CMK (cell line): ENCODE measurements around the gene MYOCOS.
"Not testable (repeated sequence)": the region's sequence is repeated elsewhere in the genome, so short reads cannot be mapped to it uniquely, and the experiment has no call there.

Experiments used
- DNase-seq: peaks from one replicate; pipeline ENCODE4 v3.0.0-alpha.2; 2010; ENCODE audit warnings: low read depth

The MYOCOS gene

GRCh38 chr1:171622152-171622462 is at the start of gene MYOCOS:
Gene MYOCOS (plus strand): TSS chr1:171622243. CDS start chr1:171623884, 1,641 bp downstream.
- no peak for DNase-seq

GRCh38 chr1:171576144-171576543 is 45.9 kb upstream of the MYOCOS start:
- no peak for DNase-seq

- DNase-seq: no peak
Observed at GRCh38 chr1:171581226-171581625, 40.8 kb upstream of the MYOCOS start.

DNA sequence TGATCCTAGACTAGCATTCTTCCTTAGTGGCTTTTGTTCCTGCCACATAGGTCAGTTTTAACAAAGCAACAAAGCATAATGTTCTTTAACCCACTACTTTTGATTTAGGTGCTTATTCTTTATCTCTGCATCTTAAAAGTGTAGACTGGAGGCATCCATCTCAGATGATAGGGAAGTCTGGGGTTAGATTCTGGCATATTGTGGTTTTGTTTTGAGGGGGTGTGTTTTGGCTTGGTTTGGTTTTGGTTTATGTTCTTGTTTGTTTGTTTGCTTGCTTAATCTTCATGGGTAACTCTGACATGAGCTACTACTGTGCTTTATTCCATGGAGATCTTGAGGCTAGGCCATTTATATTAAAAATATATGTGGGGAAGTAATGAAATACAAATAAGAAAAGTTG is 40.3 kb upstream of the MYOCOS start:
- DNase-seq: no peak

GRCh38 chr1:171582589-171582988 is 39.5 kb upstream of the MYOCOS start:
- DNase-seq: no peak

DNA sequence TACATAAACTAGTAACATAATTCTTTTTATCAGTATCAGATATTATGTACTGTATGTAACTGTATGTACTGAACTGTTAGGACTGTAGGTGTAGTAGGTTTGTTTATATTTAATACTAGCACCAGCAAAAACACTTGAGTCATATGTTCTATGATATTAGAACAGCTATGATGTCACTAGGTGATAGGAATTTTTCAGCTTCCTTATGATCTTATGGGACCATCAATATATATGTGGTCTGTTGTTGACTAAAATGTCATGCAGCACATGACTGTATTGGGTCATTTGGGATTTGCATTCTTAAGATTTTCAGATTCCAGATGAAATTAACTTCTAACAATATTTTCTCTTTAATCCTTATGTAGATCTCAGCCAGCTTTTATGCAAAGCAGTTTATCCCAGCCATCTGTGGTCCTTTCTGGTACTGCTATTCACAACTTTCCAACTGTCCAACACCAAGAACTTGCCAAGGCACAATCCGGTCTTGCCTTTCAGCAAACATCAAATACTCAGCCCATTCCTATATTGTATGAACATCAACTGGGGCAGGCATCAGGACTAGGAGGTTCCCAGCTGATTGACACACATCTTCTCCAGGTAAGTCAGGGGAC is 38.3 kb upstream of the MYOCOS start:
- no peak for DNase-seq

GRCh38 chr1:171585715-171586114 is 36.3 kb upstream of the MYOCOS start:
- no peak for DNase-seq

- DNase-seq: no peak
Observed at GRCh38 chr1:171588230-171588629, 33.8 kb upstream of the MYOCOS start.

GRCh38 chr1:171590022-171590421 is 32.0 kb upstream of the MYOCOS start:
- DNase-seq: no peak

GRCh38 chr1:171595324-171595723 is 26.7 kb upstream of the MYOCOS start:
- DNase-seq: no peak

GRCh38 chr1:171596119-171596518 is 25.9 kb upstream of the MYOCOS start:
- no peak for DNase-seq

DNA sequence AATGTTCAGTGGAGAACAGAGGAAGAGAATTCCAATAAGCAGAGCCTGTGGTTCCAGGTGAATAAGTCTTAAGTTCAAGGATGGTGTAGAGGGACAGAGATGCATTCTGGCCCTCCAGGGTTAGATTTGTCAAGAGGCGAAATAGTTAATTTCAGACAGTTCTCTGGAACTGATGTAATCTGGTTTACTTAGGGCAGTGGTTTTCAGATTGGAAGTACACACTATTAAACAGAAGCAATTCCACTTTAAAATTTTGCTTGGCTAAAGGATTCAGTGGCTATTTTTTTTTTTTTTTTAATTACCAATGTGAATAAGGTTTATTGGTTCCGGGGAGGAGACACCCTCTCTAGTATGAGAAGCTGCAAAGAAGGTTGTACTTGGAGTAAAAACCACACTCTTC is 25.3 kb upstream of the MYOCOS start:
- DNase-seq: no peak

GRCh38 chr1:171597203-171597602 is 24.8 kb upstream of the MYOCOS start:
- DNase-seq: no peak

- DNase-seq: not testable (repeated sequence)
Observed at GRCh38 chr1:171600310-171600709, 21.7 kb upstream of the MYOCOS start.

GRCh38 chr1:171600862-171601261 is 21.2 kb upstream of the MYOCOS start:
- no peak for DNase-seq

DNA sequence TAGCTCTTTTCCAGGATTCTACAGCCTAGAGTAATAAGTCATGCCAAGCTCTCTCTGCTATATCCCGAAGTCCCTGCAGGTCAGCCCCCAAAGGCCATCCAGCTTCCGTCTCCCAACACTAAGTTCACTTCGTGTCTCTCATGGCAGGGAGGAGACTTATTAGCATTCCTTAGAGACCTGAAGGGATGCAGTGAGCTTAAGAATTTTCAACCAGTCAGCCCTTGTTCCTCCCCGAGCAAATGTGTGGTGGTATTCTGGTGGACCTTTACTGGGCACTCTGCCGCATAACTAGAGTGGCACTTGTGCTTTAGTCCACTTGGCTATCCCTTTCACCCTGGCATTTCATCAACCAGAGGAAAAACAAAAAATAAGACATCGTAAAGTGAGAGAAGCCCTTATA is 19.0 kb upstream of the MYOCOS start:
- not testable (repeated sequence) for DNase-seq

GRCh38 chr1:171606402-171606941 is 15.6 kb upstream of the MYOCOS start:
- no peak for DNase-seq

DNA sequence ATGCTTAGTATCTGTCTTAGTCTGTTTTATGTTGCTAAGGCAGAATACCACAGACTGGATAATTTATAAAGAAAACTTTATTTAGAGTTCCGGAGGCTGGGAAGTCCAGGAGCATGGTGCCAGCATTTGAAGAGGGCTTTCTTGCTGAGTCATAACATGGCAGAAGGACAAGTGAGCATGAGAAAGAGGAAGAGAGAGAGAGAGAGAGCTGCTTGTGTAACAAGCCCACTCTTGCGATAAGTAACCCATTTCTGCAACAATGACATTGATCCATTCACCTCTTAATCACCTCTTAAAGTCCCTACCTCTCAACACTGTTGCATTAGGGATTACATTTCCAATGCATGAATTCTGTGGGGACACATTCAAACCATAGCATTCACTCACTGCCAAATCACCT is 11.7 kb upstream of the MYOCOS start:
- DNase-seq: no peak

GRCh38 chr1:171611306-171611705 is 10.7 kb upstream of the MYOCOS start:
- DNase-seq: no peak

GRCh38 chr1:171613282-171613681 is 8.8 kb upstream of the MYOCOS start:
- no peak for DNase-seq

DNA sequence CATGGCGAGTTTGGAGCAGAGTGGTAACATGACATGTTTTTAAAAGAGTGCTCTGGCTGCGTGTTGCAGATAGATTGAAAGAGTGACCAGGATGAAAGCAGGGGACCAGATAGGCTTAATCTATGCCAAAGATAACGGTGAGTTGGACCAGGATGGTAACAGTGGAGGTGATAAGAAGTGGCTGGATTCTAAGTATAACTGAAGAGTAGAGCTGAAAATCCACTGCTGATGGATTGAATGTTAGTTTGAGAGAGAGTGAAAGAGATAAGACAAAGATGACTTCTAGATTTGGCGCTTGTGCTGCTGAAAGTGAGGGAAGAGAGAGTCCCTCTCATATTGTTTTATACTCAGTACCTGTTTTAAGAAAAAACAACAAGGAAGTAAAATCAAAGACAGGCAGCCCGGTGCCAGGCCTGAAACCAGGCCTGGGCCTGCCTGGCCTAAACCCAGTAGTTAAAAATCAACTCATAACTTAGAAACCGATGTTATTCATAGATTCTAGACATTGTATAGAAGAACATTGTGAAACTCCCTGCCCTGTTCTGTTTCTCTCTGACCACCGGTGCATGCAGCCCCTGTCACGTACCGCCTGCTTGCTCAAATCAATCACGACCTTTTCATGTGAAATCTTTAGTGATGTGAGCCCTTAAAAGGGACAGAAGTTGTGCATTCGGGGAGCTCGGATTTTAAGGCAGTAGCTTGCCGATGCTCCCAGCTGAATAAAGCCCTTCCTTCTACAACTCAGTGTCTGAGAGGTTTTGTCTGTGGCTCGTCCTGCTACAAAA is 6.7 kb upstream of the MYOCOS start:
- DNase-seq: not testable (repeated sequence)

DNA sequence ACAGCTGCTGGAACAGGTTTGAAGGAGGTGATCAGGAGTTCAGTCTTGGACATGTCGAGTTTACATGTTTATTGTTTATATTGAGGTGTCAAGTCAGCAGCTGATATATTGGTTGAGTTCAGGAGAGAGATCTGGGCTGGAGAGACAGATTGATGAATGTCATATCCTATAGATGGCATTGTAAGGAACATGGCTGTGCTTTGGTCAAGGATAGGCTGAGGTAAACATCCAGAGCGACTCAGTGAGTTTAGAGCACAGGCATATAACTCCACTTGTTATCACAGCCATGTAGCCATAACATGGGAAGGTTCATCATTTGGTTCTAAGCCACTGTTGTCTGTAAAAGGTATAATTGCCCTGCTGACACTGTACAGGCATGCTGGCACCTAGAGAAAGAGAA is 5.5 kb upstream of the MYOCOS start:
- DNase-seq: no peak

GRCh38 chr1:171623651-171624331 is 1.7 kb downstream of the MYOCOS start:
- no peak for DNase-seq
